Left colon (tissue), 2 donors: ENCODE measurements around the gene ZFAND5. TPM values are rescaled to one million over a fixed set of nuclear protein-coding genes. Genes with fewer than 3 reads are reported as not detected.

Source experiments
- ATAC-seq: fragments of 200-7000 bp; cut with Tn5 transposase; one replicate; pipeline ENCODE4 v1.9.1; 2020; ENCODE audit warnings: mild to moderate bottlenecking, moderate library complexity
- DNase-seq, 2 donors: peaks; one replicate each; pipeline ENCODE4 v3.0.0-alpha.2; 2020
- intact Hi-C, 2 donors: fragments of 100-400 bp; cut with DNase I in 1 of 2; cut with micrococcal nuclease in 1 of 2; formaldehyde crosslinking; loops; one replicate each; pipeline versions ENCODE4 v1.11.2 to v1.14.0; 2022; cut with DNase I, micrococcal nuclease
- total RNA-seq, 2 donors: library from RNA; stranded (reverse); fragmentation: NEBNext Ultra II Directional; extraction: Animal tissue kit (Norgen Biotek cat#: 25700); gene quantifications; one replicate each; pipeline ENCODE4 v1.2.1, GENCODE V29; 2021
- donor health status: DM: no; HTN: no; CAD: no.
- donor health status: DM: yes; HTN: yes; CAD: no.

Gene ZFAND5
- total RNA-seq, 2 donors from 2014 or later = 105 to 161 TPM

- peak; percentile 86 to 89 for DNase-seq
- intact Hi-C loops = no loop called here
- peak; percentile 68 for ATAC-seq
These were observed 683 bp upstream of the ZFAND5 start for GRCh38 chr9:72365525-72366256.

DNA sequence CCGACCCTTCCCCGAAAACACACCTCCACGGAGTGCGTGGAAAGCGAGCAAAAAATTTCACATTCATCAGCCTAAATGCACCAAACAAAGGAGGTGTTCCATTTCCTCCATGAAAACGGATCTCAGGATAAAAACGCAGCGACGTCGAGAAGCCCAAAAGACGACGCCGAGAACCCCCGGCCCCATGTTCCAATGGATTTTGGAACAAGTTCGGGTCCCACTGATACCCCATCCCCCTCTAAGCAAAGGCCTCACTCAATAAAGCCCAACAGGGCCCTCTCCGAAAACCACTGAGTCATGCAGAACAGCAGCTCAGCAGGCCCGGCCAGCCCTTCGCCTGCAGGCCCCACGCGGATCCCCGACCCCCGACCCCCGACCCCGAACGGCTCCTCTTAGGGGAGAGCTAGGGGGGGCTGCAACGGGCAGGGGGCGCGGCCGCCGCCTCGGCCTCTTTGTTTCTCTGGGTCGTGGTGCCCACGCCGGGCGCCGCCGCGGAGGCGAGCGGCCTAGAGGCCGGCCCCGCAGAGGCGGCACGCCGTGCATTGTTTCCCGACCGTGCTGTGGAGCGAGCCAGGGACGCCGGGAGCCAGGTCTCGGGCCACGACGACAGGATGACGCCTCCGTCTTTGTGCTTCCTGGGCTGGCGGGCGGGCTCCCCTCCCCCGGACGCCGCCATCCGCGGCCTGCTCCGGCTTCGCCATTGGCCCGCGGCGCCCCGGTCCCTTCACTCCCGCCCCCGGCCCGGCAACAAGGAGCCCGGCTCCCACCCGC, 915 bp downstream of the ZFAND5 start:
- ATAC-seq (peak; percentile 35), DNase-seq (peak; percentile 64 to 70)
- intact Hi-C loops = loop anchor here in 1 of 2 donors (5.0 kb wide), 2 partner anchors 223 to 473 kb away; no protein-coding TSS in a partner anchor

GRCh38 chr9:72363236-72363635, 1.8 kb downstream of the ZFAND5 start:
- ATAC-seq (no peak), DNase-seq (no peak)
- intact Hi-C loops = loop anchor here in 1 of 2 donors (5.0 kb wide), 2 partner anchors 224 to 474 kb away; no protein-coding TSS in a partner anchor

DNA sequence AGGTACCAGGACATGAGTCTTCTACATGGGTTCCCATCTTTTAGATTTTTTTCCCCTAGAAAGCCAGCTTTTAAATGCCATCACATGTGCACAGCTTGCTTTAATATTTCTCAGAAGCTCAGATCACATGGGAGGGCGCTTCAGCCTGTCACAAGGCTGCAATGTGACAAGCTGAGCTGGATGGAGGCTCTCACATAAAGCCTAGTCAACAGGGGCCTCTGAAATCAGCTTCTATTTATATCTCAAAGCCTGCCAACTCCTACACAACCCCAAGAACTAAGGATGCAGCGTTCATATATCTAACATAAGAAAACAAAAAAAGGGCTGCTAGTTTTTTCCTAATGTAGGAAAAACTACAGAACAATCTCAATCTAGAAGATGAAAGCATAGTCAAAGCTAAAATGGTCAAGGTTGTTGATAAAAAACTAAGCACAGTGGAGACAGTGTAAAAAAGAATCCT, 2.3 kb downstream of the ZFAND5 start:
- intact Hi-C loops = loop anchor here in 1 of 2 donors (5.0 kb wide), 2 partner anchors 225 to 475 kb away; no protein-coding TSS in a partner anchor
- ATAC-seq (no peak), DNase-seq (peak; percentile 47 to 79)

- DNase-seq (no peak), ATAC-seq (no peak)
- intact Hi-C loops = loop anchor here in 1 of 2 donors (5.0 kb wide), 2 partner anchors 225 to 475 kb away; no protein-coding TSS in a partner anchor
These were observed 2.9 kb downstream of the ZFAND5 start for GRCh38 chr9:72362118-72362531.

DNA sequence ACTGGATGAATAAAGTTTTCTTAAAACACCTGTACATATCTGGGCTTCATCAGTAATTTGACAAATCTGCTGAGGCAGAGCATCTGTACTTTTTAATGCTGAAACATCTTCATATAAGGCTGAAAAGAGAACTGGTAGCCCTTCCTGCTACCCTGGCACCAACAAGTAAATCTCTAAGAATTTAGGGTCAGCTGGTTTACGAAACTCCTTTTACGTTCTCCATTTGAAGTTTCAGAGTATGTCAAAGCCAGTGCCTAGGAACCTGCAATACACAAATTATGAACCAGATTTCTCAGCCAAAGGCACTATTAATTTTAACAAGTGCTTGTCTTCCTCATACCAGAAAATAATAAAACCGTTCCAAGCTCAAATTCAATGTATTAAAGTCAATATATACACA, 3.8 kb downstream of the ZFAND5 start:
- DNase-seq = no peak
- no peak for ATAC-seq
- intact Hi-C loops = loop anchor here in 1 of 2 donors (5.0 kb wide), 2 partner anchors 226 to 476 kb away; no protein-coding TSS in a partner anchor

- no peak for ATAC-seq
- intact Hi-C loops = loop anchor here in 1 of 2 donors (5.0 kb wide), 2 partner anchors 227 to 477 kb away; no protein-coding TSS in a partner anchor
- no peak for DNase-seq
These were observed 4.7 kb downstream of the ZFAND5 start for GRCh38 chr9:72360324-72360723.

GRCh38 chr9:72356041-72356582, 8.9 kb downstream of the ZFAND5 start:
- intact Hi-C loops = no loop called here
- ATAC-seq (peak; percentile 69), DNase-seq (no peak)

DNA sequence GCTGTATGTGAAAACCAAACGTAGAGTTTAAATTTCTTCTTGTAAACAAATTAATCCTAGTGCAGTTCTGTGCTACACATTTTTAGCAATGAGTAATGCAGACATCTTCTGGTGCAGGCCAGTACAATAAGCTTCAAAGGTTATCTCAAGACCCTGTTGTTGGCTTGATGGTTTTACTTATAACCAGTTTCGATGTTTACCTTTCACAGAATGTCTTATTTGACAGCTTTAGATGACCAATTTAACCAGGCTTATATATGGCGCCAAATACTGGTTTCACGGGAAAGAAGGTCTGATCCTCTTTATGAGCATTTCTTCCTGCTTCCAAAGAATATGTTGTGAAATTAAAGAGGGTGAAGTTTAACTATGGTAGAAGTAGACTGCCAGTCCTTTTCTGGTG, 9.9 kb downstream of the ZFAND5 start:
- DNase-seq (no peak), ATAC-seq (no peak)
- intact Hi-C loops = no loop called here

DNA sequence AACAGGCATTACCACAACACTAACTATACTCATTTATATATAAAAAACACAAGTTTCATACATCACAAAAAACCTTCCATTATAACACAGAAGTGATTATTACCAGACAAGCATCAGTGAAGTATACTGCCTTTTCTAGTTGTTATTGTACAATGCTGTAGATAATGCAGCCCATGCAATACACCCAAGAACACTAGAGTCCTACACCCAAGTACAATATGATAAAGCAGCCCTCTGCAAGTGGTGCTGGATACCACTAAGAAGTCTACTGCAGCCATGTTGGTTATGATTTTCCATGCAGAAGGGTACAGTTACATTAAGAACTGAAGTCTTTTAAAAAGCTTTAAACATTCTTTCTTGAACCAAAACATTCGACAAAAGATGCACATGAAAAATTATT, 10.3 kb downstream of the ZFAND5 start:
- DNase-seq = no peak
- ATAC-seq = no peak
- intact Hi-C loops = no loop called here

DNA sequence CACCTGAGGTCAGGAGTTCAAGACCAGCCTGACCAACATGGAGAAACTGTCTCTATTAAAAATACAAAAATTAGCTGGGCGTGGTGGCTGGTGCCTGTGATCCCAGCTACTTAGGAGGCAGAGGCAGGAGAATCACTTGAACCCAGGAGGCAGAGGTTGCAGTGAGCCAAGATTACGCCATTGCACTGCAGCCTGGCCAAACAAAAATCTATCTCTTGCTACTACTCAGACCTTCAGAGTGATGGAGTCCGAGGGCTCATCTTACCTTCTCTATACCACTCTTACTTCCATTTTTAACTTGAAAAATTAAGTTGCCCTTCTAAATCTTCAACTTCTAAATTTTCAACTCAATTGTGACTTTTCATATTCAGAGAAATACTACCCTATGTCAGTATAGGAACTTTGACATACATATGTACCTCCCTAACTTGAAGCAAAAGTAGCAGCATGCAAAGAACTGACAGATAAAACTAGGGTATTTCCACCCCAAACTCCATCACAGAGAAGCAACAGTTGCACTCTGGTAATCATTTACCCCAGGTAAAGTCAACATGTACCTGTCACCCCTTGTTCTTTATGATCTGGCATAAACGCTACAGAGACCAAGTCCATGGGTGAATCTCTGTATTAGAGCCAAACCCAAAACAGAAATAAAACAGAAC, 11.4 kb downstream of the ZFAND5 start:
- intact Hi-C loops = no loop called here
- peak; percentile 69 for ATAC-seq
- DNase-seq = no peak

- DNase-seq (no peak), ATAC-seq (peak; percentile 13)
- intact Hi-C loops = no loop called here
These were observed 12.1 kb downstream of the ZFAND5 start for GRCh38 chr9:72352911-72353388.

GRCh38 chr9:72351538-72352453, 13.2 kb downstream of the ZFAND5 start:
- no peak for DNase-seq
- intact Hi-C loops = no loop called here

GRCh38 chr9:72349911-72350310, 15.1 kb downstream of the ZFAND5 start:
- intact Hi-C loops = no loop called here
- no peak for DNase-seq
- ATAC-seq = no peak

More at GRCh38 chr9:72351538-72352453, 13.2 kb downstream of the ZFAND5 start:
- ATAC-seq = no peak

DNA sequence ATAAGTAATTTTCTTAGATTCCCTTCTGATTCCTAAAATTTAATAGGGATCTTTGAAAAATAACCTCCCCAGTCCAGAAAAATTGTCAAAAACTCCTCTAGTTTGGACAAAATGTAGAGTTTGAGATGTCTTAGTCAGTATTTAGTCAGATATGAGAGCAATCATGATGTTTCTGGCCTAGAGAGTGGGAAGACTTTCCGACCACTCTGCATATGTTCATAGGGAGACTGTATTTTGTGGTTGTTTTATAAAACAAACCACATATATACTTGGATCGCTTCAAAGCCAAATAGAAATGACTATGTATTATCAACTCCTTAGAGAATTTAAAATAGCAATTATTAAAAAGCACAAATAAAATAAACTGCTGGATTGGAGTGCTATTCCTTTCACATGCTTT, 15.8 kb downstream of the ZFAND5 start:
- no peak for DNase-seq
- intact Hi-C loops = no loop called here
- ATAC-seq = no peak

- intact Hi-C loops = no loop called here
- no peak for DNase-seq
- ATAC-seq = no peak
These were observed 18.7 kb downstream of the ZFAND5 start for GRCh38 chr9:72346333-72346732.

DNA sequence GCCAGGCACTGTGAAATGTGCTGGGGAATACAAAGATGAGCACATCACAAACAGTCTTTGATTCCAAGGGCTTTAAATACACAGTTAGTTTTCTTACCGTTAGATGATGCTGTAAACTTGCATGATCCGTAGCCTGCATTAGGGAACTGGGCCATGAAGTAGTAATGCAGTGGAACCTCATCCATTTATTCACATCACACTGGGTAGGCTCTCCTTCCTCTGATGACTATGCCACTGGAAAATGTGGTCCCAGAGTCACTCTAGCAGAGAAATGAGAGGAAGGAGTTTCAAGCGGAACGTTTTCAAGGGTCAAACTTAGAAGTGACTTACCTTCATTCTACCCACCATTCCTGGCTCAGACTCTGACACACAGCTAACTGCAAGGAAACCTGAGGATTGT, 26.4 kb downstream of the ZFAND5 start:
- DNase-seq (no peak), ATAC-seq (no peak)
- intact Hi-C loops = no loop called here

GRCh38 chr9:72337286-72337685, 27.7 kb downstream of the ZFAND5 start:
- ATAC-seq (no peak), DNase-seq (no peak)
- intact Hi-C loops = no loop called here
